ENCODE measurements around the gene C12orf76.

Gene C12orf76

DNA sequence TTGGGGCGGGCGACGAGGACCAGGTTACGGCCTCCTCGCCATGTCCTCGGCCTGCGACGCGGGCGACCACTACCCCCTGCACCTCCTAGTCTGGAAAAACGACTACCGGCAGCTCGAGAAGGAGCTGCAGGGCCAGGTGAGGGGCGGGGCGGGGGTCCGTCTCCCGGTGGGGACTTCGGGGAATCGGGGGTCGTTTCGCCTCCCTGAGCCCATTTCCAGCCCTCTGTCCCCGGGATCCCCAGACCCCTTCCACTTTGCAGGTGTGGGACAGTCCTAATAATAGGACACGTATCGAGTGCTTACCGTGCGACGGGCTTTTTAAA is 48.7 kb downstream of the C12orf76 start:
- in situ Hi-C loops (cut with HindIII; ENCODE audit: low sequenced_read_pairs) = loop anchor here (5.0 kb wide), 1 partner anchor 37 kb away; no protein-coding TSS in a partner anchor
- H3K4me3 ChIP-seq (ENCODE audit: low read depth, low read length) = peak overlapping the region; percentile 79
- TF ChIP-seq, protein P1, sequence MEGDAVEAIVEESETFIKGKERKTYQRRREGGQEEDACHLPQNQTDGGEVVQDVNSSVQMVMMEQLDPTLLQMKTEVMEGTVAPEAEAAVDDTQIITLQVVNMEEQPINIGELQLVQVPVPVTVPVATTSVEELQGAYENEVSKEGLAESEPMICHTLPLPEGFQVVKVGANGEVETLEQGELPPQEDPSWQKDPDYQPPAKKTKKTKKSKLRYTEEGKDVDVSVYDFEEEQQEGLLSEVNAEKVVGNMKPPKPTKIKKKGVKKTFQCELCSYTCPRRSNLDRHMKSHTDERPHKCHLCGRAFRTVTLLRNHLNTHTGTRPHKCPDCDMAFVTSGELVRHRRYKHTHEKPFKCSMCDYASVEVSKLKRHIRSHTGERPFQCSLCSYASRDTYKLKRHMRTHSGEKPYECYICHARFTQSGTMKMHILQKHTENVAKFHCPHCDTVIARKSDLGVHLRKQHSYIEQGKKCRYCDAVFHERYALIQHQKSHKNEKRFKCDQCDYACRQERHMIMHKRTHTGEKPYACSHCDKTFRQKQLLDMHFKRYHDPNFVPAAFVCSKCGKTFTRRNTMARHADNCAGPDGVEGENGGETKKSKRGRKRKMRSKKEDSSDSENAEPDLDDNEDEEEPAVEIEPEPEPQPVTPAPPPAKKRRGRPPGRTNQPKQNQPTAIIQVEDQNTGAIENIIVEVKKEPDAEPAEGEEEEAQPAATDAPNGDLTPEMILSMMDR (IDR thresholded peaks at IDR 0.05; ENCODE audit: low read depth, low read length, missing control alignments) = no peak
- no peak for DNase-seq (ENCODE audit: low read depth)

DNA sequence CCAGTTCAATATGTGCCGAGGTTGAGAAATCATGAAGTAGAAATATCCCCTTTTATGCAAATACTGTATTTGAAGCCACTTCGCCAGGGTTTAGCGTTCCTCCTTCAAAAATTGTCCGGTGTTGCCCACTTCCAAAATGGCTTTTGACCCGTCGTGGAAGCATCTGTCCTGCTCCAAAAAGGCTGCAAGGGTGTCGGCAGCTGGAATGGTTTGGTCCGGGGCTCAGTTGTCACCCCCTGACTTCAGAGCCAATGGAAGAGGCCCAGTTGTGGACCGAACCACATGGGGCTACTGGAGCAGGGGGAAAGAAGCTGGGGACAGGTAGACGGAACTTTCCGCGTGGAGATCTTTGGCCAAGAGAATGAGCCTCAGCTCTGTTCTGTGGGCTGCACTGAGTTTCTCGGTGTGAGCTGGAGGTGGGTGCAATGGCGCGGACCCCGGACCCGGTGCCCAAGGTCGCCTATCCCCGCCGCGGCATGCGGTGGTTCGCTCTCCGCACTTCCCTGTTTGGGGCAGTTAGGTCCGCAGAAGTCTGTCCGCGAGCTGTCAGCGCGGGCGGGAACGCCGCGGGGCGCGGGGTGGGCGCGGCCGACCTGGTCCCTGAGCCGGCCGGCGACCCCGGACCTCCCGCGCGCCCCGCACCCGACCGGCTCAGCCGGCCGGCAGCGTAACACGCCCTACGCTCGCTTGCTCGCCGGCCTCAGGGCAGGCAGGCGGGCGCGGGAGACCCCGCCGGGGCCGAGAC is 49.2 kb downstream of the C12orf76 start, which contains the start of gene ANKRD13A:
Gene ANKRD13A (plus strand): TSS at position 527 of the 745 bp plus-strand sequence. CDS start 259 bp downstream, outside the sequence.
- in situ Hi-C loops (cut with HindIII; ENCODE audit: low sequenced_read_pairs) = loop anchor here (5.0 kb wide), 1 partner anchor 37 kb away; no protein-coding TSS in a partner anchor
- H3K4me3 ChIP-seq (ENCODE audit: low read depth, low read length) = peak within 1 kb of the TSS; percentile 79
- TF ChIP-seq, protein P1 (IDR thresholded peaks at IDR 0.05; ENCODE audit: low read depth, low read length, missing control alignments) = no peak
- DNase-seq (ENCODE audit: low read depth) = peak; percentile 89

DNA sequence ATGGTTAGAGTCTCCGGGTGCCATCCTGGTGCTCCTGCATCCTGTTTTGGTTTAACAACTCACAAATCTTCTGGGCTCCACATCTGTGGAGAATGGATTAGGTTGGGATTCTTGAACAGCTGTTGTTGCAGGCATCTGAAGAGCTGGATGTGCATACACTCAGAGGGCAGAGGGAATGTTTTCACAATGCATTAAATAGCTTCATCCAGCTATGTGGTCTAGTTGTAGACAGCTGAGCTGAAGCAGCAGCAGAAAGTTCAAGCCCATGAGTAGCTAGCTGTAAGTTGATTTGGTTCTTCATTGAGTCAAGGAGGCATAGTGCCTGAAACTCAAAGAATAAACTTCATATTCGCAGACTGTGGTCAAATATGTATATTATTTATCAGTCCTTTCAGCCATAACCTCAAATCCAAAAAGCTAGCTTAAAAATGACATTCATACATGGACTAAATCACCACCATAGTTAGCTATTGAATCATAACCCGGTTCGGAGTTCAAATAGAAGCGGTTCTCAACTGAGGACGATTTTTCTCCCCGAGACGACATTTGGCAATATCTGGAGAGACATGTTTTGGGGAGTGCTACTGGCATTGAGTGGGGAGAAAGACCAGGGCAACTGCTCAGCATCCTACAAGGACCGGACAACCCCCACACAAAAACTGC is 50.0 kb downstream of the C12orf76 start:
- DNase-seq (ENCODE audit: low read depth) = no peak
- H3K4me3 ChIP-seq (ENCODE audit: low read depth, low read length) = peak overlapping the region; percentile 79
- TF ChIP-seq, protein P1 (IDR thresholded peaks at IDR 0.05; ENCODE audit: low read depth, low read length, missing control alignments) = no peak
- in situ Hi-C loops (cut with HindIII; ENCODE audit: low sequenced_read_pairs) = loop anchor here (5.0 kb wide), 1 partner anchor 36 kb away; no protein-coding TSS in a partner anchor

DNA sequence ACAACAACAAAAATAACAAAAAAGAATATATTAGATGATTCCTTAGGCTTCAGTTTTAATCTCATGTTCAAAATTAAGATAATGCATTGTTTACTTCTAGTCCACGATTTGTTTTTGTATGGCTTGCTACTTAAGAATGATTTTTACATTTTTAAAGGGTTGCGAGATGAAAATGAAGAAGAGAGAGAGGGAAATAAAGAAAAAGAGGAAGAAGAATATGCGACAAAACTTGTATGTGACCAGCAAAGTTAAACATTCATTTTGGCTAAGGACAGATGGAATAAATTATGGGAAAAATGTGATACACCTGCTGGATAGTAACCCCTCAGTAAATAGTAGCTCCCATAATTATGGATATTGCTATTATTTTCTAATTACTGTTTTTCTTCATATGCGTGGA is 50.9 kb downstream of the C12orf76 start:
- in situ Hi-C loops (cut with HindIII; ENCODE audit: low sequenced_read_pairs) = loop anchor here (5.0 kb wide), 1 partner anchor 35 kb away; no protein-coding TSS in a partner anchor
- H3K4me3 ChIP-seq (ENCODE audit: low read depth, low read length) = no peak overlapping the region
- TF ChIP-seq, protein P1 (IDR thresholded peaks at IDR 0.05; ENCODE audit: low read depth, low read length, missing control alignments) = no peak
- no peak for DNase-seq (ENCODE audit: low read depth)

DNA sequence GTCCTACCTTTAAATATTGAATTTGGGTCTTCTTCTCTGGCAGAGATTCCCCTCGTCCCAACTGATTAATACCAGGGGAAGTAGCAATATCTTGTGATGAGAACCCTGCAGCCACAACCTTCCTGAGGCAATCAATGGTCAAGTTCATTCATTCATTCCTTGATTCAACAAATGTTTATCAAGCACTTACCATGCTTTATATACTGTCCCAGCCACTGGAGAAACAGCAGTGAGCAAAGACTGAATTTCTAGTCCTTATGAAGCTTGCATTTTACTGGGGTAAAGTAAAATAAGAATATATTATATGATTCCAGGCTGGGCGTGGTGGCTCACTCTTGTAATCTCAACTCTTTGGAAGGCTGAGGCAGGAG is 51.9 kb downstream of the C12orf76 start:
- TF ChIP-seq, protein P1 (IDR thresholded peaks at IDR 0.05; ENCODE audit: low read depth, low read length, missing control alignments) = no peak
- H3K4me3 ChIP-seq (ENCODE audit: low read depth, low read length) = peak overlapping the region; percentile 87
- no peak for DNase-seq (ENCODE audit: low read depth)
- in situ Hi-C loops (cut with HindIII; ENCODE audit: low sequenced_read_pairs) = loop anchor here (5.0 kb wide), 1 partner anchor 34 kb away; no protein-coding TSS in a partner anchor

DNA sequence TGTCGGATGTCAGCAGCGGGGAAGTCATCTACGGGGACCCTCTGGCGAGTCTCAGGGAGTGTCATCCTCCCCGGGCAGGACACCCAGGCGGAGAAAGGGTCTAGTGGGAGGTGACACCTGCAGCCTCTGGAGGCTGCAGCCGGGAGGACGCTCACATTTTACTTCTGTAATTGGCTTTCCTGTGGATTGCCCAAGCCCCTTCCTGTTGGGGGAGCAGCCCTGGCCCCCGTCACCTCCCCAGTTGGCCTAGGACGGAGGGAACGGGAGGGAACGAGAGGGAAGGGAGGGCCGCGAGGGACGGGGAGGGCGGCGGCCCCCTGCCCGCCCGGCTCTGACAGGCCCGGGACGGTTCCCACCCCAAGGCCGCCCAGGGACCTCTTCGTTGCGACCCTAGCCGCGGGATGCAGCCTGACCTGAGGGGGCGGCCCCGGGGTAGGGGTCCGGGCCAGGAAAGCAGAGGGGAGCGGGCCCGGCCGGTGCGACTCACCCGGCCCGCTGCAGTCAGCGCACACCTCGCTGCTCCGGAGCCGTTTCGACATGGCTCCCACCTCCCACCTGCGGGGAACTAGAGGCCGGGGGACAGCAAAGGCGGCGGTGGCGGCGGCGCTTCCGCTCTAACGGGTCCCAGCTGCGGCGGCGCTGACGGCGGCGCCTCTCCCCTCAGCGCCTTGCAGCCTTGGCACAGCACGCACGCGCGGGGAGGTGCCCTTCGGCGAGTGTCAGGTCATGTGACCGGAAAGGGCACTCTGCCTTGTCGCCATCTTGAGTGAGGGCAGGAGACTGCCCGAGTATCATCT is 52.4 kb downstream of the C12orf76 start, which contains the start of gene GIT2:
Gene GIT2 (minus strand): TSS at position 683 of the 797 bp plus-strand sequence. CDS start 144 bp downstream, at position 539.
- DNase-seq (ENCODE audit: low read depth) = peak; percentile 80
- in situ Hi-C loops (cut with HindIII; ENCODE audit: low sequenced_read_pairs) = loop anchor here (5.0 kb wide), 1 partner anchor 34 kb away; no protein-coding TSS in a partner anchor
- TF ChIP-seq, protein P1 (IDR thresholded peaks at IDR 0.05; ENCODE audit: low read depth, low read length, missing control alignments) = no peak
- H3K4me3 ChIP-seq (ENCODE audit: low read depth, low read length) = peak within 1 kb of the TSS; percentile 87
